H7 (cell line): ENCODE measurements around the gene CFAP92. TPM values are rescaled to one million over a fixed set of nuclear protein-coding genes. Genes with fewer than 3 reads are reported as not detected.

Experiments
- total RNA-seq: library from RNA; depleted of rRNA; stranded (reverse); fragments of >200 nt; shearing (Covaris generic); gene quantifications from 2 replicates; pipeline ENCODE4 v1.2.3, GENCODE V29; 2014; rRNA removed

CFAP92 gene
- total RNA-seq, 1 experiment from 2014 or later = 0.87 TPM

Other genes with a start within 250 kb of the CFAP92 start
- gene ACAD9, start 114.5 kb downstream of the CFAP92 start, total RNA-seq = 20.1 and 20.4 TPM in 2 replicates
- 0.21 and 0.81 TPM in 2 replicates for gene EFCC1, start 7.2 kb upstream of the CFAP92 start, total RNA-seq
- gene GP9, start 66.7 kb upstream of the CFAP92 start, total RNA-seq = not detected in 2 replicates
- 31.9 and 39.4 TPM in 2 replicates for gene RAB43, start 127.7 kb upstream of the CFAP92 start, total RNA-seq
- gene ISY1, start 167.0 kb upstream of the CFAP92 start, total RNA-seq = 24.1 and 26.2 TPM in 2 replicates
- 351 and 430 TPM in 2 replicates for gene CNBP, start 189.8 kb upstream of the CFAP92 start, total RNA-seq